Erythroblast (primary cell): ENCODE measurements around the gene ATG101.

Experiments
- GATA1 ChIP-seq: IDR thresholded peaks from 2 replicates; pipeline ENCODE4 v1.6.1; 2011; ENCODE audit warnings: low read depth, mild to moderate bottlenecking, control low read depth, low read length, moderate library complexity
- POLR2A ChIP-seq: IDR thresholded peaks from 2 replicates; pipeline ENCODE4 v1.6.1; 2011; ENCODE audit warnings: mild to moderate bottlenecking, low read length

DNA sequence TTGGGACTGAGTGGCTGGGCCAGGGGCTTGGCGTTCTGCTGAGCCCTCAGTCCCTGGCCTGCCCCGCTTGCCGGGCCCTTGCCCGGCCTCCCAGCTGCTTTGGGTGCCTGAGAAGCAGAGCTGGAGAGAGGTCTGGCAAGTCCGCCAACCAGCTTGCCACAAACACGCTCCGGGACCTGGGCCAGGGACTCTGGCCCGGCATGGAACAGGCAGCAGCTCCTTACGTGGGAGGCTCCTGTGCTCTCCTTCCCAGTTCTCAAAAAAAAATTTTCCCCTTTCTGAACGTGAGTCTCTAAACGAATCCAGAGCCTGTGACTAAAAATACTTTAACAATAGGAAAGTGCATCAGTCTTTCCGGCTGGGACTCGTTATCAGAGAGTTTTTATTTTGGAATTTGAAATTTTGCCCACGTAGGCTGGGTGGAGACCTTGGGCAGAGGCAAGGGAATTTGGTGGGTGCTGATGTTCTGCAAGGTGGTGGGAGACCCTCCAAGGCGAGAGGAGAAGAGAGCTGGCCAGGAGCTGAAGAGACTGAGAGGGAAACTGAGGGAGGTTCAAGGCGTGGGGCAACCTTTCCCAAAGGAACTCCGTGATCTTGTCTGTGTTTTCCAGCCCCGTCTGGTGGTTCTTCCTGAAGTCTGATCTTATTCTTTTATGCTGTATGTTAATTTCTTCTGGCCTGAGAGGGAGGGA, 25.3 kb upstream of the ATG101 start:
- TF ChIP-seq POLR2A (no peak), GATA1 (no peak)
